Lower leg skin (tissue), 3 donors: ENCODE measurements around the gene XPNPEP2.

Source experiments
- POLR2A ChIP-seq, 2 donors: fragments of 450-650 bp; IDR thresholded peaks; one replicate each; pipeline ENCODE4 v1.6.1; 2016 to 2017; ENCODE audit warnings: antibody characterized with exemption in 2 of 2, mild to moderate bottlenecking in 1 of 2, moderate library complexity in 1 of 2
- TF ChIP-seq, protein P1 (sequence below), 3 donors: fragments of 450-650 bp; IDR thresholded peaks; one replicate each; pipeline ENCODE4 v1.5.1; 2016; ENCODE audit warnings: antibody characterized with exemption in 3 of 3, mild to moderate bottlenecking in 3 of 3, moderate library complexity in 2 of 3

DNA sequence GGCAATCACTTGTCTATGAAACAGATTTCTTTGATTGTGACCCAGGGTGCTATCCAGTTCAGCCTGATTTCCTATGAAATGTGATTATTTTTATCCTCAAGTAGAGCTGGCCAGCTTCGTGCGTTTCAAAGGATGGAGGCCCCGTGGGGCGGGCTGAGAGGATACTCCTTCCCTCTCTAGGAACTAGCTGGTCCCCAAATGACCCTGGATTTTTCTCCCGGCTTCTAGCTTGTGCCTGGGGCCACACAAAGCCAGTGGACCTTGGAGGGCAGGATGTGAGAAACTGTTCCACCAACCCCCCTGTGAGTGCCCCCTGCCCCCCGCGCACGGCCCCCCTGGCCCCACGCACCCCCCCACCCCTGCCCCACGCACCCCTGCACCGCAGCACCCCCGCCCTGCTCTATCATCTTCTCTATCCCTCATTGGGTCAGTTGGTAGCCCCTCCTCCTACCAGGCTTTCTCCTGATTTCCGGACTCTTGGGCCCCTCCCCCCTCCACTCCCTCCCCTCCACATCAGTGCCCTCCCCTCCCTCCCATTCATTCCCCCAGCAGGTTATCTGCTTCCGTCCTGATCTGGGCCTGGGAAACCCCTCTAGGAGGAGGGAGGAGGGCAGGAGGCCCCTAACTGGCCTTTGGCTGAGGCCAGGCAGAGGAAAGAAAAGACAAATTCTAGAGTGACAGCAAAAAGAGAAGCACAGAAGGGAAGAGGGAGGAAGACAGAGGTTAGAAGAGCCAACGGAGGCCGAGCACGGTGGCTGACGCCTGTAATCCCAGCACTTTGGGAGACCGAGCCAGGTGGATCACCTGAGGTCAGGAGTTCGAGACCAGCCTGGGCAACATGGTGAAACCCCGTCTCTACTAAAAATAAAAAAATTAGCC, 3.3 kb downstream of the XPNPEP2 start:
- TF ChIP-seq, protein P1, sequence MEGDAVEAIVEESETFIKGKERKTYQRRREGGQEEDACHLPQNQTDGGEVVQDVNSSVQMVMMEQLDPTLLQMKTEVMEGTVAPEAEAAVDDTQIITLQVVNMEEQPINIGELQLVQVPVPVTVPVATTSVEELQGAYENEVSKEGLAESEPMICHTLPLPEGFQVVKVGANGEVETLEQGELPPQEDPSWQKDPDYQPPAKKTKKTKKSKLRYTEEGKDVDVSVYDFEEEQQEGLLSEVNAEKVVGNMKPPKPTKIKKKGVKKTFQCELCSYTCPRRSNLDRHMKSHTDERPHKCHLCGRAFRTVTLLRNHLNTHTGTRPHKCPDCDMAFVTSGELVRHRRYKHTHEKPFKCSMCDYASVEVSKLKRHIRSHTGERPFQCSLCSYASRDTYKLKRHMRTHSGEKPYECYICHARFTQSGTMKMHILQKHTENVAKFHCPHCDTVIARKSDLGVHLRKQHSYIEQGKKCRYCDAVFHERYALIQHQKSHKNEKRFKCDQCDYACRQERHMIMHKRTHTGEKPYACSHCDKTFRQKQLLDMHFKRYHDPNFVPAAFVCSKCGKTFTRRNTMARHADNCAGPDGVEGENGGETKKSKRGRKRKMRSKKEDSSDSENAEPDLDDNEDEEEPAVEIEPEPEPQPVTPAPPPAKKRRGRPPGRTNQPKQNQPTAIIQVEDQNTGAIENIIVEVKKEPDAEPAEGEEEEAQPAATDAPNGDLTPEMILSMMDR (IDR thresholded peaks at IDR 0.05): no peak
- no peak for TF ChIP-seq POLR2A (IDR thresholded peaks at IDR 0.05)
